Liver (tissue), 9 donors: ENCODE data around the gene CCR4. TPM values are rescaled to one million over a fixed set of nuclear protein-coding genes. Genes with fewer than 3 reads are reported as not detected.

Source experiments
- DNase-seq: peaks from one replicate; pipeline ENCODE4 v3.0.0-alpha.2; 2017; ENCODE audit warnings: low spot score
- H3K27ac ChIP-seq, 2 donors: one replicate each; pipeline ENCODE4 v1.7.0; 2013; ENCODE audit warnings: inconsistent platforms in 2 of 2, low read length in 2 of 2, control low read depth in 1 of 2, low read depth in 1 of 2, mild to moderate bottlenecking in 1 of 2
- H3K27me3 ChIP-seq, 4 donors: one replicate each; pipeline versions ENCODE4 v1.6.1 to v1.7.0; 2013; ENCODE audit warnings: low read length in 3 of 4, inconsistent platforms in 1 of 4, mild to moderate bottlenecking in 1 of 4, moderate library complexity in 1 of 4; ENCODE audit not compliant: control insufficient read depth in 4 of 4, insufficient read depth in 4 of 4
- H3K36me3 ChIP-seq, 4 donors: one replicate each; pipeline versions ENCODE4 v1.6.1 to v1.7.0; 2013; ENCODE audit warnings: low read length in 3 of 4, mild to moderate bottlenecking in 3 of 4, low read depth in 1 of 4, moderate library complexity in 1 of 4; ENCODE audit not compliant: control insufficient read depth in 4 of 4, insufficient read depth in 3 of 4
- H3K4me1 ChIP-seq, 4 donors: one replicate each; pipeline versions ENCODE4 v1.6.1 to v1.7.0; 2013; ENCODE audit warnings: low read length in 3 of 4, mild to moderate bottlenecking in 3 of 4, moderate library complexity in 1 of 4; ENCODE audit not compliant: control insufficient read depth in 4 of 4, insufficient read depth in 4 of 4
- H3K4me3 ChIP-seq, 3 donors: one replicate each; pipeline versions ENCODE4 v1.6.1 to v1.7.0; 2013; ENCODE audit warnings: low read length in 3 of 3, control low read depth in 1 of 3, low read depth in 1 of 3, mild to moderate bottlenecking in 1 of 3
- H3K9ac ChIP-seq, 2 donors: one replicate each; pipeline ENCODE4 v1.7.0; 2013; ENCODE audit warnings: low read length in 2 of 2, mild to moderate bottlenecking in 2 of 2, moderate library complexity in 2 of 2, control low read depth in 1 of 2, low read depth in 1 of 2
- H3K9me3 ChIP-seq, 4 donors: one replicate each; pipeline versions ENCODE4 v1.6.1 to v1.7.0; 2013; ENCODE audit warnings: low read length in 3 of 4; ENCODE audit not compliant: control insufficient read depth in 4 of 4
- ATF3 ChIP-seq: IDR thresholded peaks from 2 replicates; pipeline ENCODE4 v1.6.1; 2016; ENCODE audit warnings: antibody characterized with exemption
- CTCF ChIP-seq: fragments of 150-350 bp; IDR thresholded peaks from 2 replicates; pipeline ENCODE4 v1.5.1; 2017; ENCODE audit warnings: improper control_type of control experiment, low read depth, low read length; ENCODE audit not compliant: missing input control
- EGR1 ChIP-seq, 2 donors: IDR thresholded peaks; 2 replicates each; pipeline ENCODE4 v1.6.1; 2016 to 2018; ENCODE audit warnings: antibody characterized with exemption in 2 of 2, low read depth in 2 of 2
- FOXA1 ChIP-seq: IDR thresholded peaks from 2 replicates; pipeline ENCODE4 v1.6.1; 2016; ENCODE audit warnings: antibody characterized with exemption
- FOXA2 ChIP-seq: IDR thresholded peaks from 2 replicates; pipeline ENCODE4 v1.6.1; 2016; ENCODE audit warnings: antibody characterized with exemption
- GABPA ChIP-seq, 2 donors: IDR thresholded peaks in 1 of 2; conservative IDR thresholded peaks in 1 of 2; 2 replicates each; pipeline ENCODE4 v1.6.1; 2016; ENCODE audit warnings: antibody characterized with exemption in 2 of 2, mild to moderate bottlenecking in 1 of 2, moderate library complexity in 1 of 2
- HNF4A ChIP-seq, 2 donors: conservative IDR thresholded peaks; 2 replicates each; pipeline ENCODE4 v1.6.1; 2016; ENCODE audit warnings: antibody characterized with exemption in 2 of 2, mild to moderate bottlenecking in 2 of 2
- HNF4G ChIP-seq: IDR thresholded peaks from 2 replicates; pipeline ENCODE4 v1.6.1; 2016; ENCODE audit warnings: antibody characterized with exemption
- JUND ChIP-seq, 2 donors: IDR thresholded peaks; 2 replicates each; pipeline ENCODE4 v1.6.1; 2016; ENCODE audit warnings: antibody characterized with exemption in 2 of 2
- MAX ChIP-seq: IDR thresholded peaks from 2 replicates; pipeline ENCODE4 v1.6.1; 2016; ENCODE audit warnings: antibody characterized with exemption
- NR2F2 ChIP-seq: IDR thresholded peaks from 2 replicates; pipeline ENCODE4 v1.6.1; 2016; ENCODE audit warnings: antibody characterized with exemption
- RAD21 ChIP-seq, 2 donors: IDR thresholded peaks; 2 replicates each; pipeline ENCODE4 v1.6.1; 2016; ENCODE audit warnings: antibody characterized with exemption in 2 of 2, mild to moderate bottlenecking in 2 of 2
- REST ChIP-seq: IDR thresholded peaks from 2 replicates; pipeline ENCODE4 v1.6.1; 2016; ENCODE audit warnings: antibody characterized with exemption, mild to moderate bottlenecking
- RXRA ChIP-seq, 2 donors: IDR thresholded peaks; 2 replicates each; pipeline ENCODE4 v1.6.1; 2017 to 2018; ENCODE audit warnings: antibody characterized with exemption in 2 of 2, mild to moderate bottlenecking in 1 of 2
- SP1 ChIP-seq: IDR thresholded peaks from 2 replicates; pipeline ENCODE4 v1.6.1; 2018; ENCODE audit warnings: antibody characterized with exemption, mild to moderate bottlenecking
- TAF1 ChIP-seq: conservative IDR thresholded peaks from 2 replicates; pipeline ENCODE4 v1.6.1; 2016; ENCODE audit warnings: antibody characterized with exemption, mild to moderate bottlenecking
- YY1 ChIP-seq: IDR thresholded peaks from 2 replicates; pipeline ENCODE4 v1.6.1; 2016; ENCODE audit warnings: antibody characterized with exemption, mild to moderate bottlenecking
- ZBTB33 ChIP-seq: IDR thresholded peaks from 2 replicates; pipeline ENCODE4 v1.6.1; 2016; ENCODE audit warnings: antibody characterized with exemption
- WGBS: extraction: QIAGEN DNeasy Blood & Tissue Kit; methylation state at CpG from one replicate; pipeline ENCODE4 v1.1.7; 2013; 5-methylcytosine and 5-hydroxymethylcytosine counted together
- polyA plus RNA-seq, 2 donors: library from polyadenylated mRNA; stranded (reverse) in 1 of 2; unstranded in 1 of 2; fragments of 200-250 nt in 1 of 2; fragments of >200 nt in 1 of 2; fragmentation: Nextera tagmentation in 1 of 2; extraction: Ambion mirVana in 1 of 2; gene quantifications; one replicate each; pipeline versions ENCODE4 v1.2.1 to v1.2.3, GENCODE V29; 2013 to 2015
- total RNA-seq, 2 donors: library from RNA; depleted of rRNA; stranded (reverse); fragments of >200 nt; gene quantifications; one replicate each; pipeline ENCODE4 v1.2.3, GENCODE V29; 2014
- donor health status: healthy.
- donor health status: healthy.
- donor health status: healthy.
- donor health status: healthy.
- donor health status: healthy.

Gene CCR4
- total and polyA plus RNA-seq, 4 donors: 0.07 to 1.0 (median 0.17) TPM

GRCh38 chr3:33001889-33002288 lies 50.4 kb downstream of the CCR4 start:
- Histone ChIP-seq H3K4me3 (no peak overlapping the region), H3K36me3 (peaks cover 0 to 17% (median 4%) of the 10 kb centered on the region in 4 donors), H3K9me3 (peaks cover 0 to 4% (median 0%) of the 10 kb centered on the region in 4 donors), H3K4me1 (peaks cover 6 to 11% (median 8%) of the 10 kb centered on the region in 4 donors), H3K27me3 (no peaks in the 10 kb centered on the region), H3K27ac (no peak overlapping the region), H3K9ac (no peak overlapping the region)
- no peak for TF ChIP-seq SP1
- no peak for TF ChIP-seq GABPA (IDR thresholded peaks at IDR 0.05 in 1 of 2, conservative IDR thresholded peaks at IDR 0.05 in 1 of 2)
- TF ChIP-seq FOXA2: no peak
- no peak for TF ChIP-seq HNF4G
- WGBS: 53% methylated on average over 2 of the region's 2 CpGs
- no peak for DNase-seq

GRCh38 chr3:33003308-33003707 lies 51.9 kb downstream of the CCR4 start:
- no peak overlapping the region for H3K4me3 ChIP-seq
- no peak overlapping the region for H3K9ac ChIP-seq
- TF ChIP-seq MAX: peak; percentile 55
- no peak for TF ChIP-seq ATF3
- no peak for TF ChIP-seq YY1
- TF ChIP-seq EGR1 (IDR thresholded peaks at IDR 0.05; ENCODE audit: low read depth in 2 of 2): peak in 1 of 2 donors; percentile 72
- TF ChIP-seq HNF4A (conservative IDR thresholded peaks at IDR 0.05): peak; percentile 95 to 98
- TF ChIP-seq NR2F2: no peak
- peak; percentile 80 for TF ChIP-seq SP1
- TF ChIP-seq RAD21 (IDR thresholded peaks at IDR 0.05): peak in 1 of 2 donors; percentile 12
- no peak for TF ChIP-seq TAF1
- peak in 1 of 2 donors; percentile 81 for TF ChIP-seq JUND (IDR thresholded peaks at IDR 0.05)
- TF ChIP-seq ZBTB33: no peak
- peak; percentile 37 for TF ChIP-seq REST
- no peak for TF ChIP-seq CTCF
- TF ChIP-seq HNF4G: peak; percentile 81
- TF ChIP-seq RXRA (IDR thresholded peaks at IDR 0.05): peak; percentile 70 to 76
- no peak for TF ChIP-seq FOXA1
- no peak for TF ChIP-seq GABPA (IDR thresholded peaks at IDR 0.05 in 1 of 2, conservative IDR thresholded peaks at IDR 0.05 in 1 of 2)
- TF ChIP-seq FOXA2: peak; percentile 57
- H3K27ac ChIP-seq: peak overlapping the region; percentile 33 to 42
- WGBS: 33% methylated on average over 4 of the region's 4 CpGs
- no peak for DNase-seq
- H3K4me1 ChIP-seq: peaks cover 6 to 13% (median 9%) of the 10 kb centered on the region in 4 donors
- H3K9me3 ChIP-seq: peaks cover 0 to 4% (median 0%) of the 10 kb centered on the region in 4 donors
- H3K27me3 ChIP-seq: no peaks in the 10 kb centered on the region
- H3K36me3 ChIP-seq: peaks cover 1 to 15% (median 8%) of the 10 kb centered on the region in 4 donors
